H1 (cell line): ENCODE results near the gene ASIC1. TPM values are rescaled to one million over a fixed set of nuclear protein-coding genes. Genes with fewer than 3 reads are reported as not detected.
A peak's percentile ranks its signal among the peaks of the same experiment; 100 is the strongest.

Experiments
- CTCF ChIA-PET: fragments of 300-600 bp; sonication (Branson Sonifier 250); formaldehyde crosslinking; loops from one replicate; lab custom pipeline; 2021; ENCODE audit not compliant: partially characterized antibody; lab: Charles Lee
- POLR2A ChIA-PET: fragments of 300-600 bp; sonication (Branson Sonifier 250); formaldehyde crosslinking; loops from one replicate; lab custom pipeline; 2021; ENCODE audit warnings: inconsistent platforms; ENCODE audit not compliant: partially characterized antibody; lab: Charles Lee
- DNase-seq, 2 experiments: peaks; one replicate each; pipeline versions ENCODE4 v3.0.0 to v3.0.0-alpha.2; 2010 to 2022; ENCODE audit warnings: low spot score in 2 of 2, low read depth in 1 of 2, mixed read lengths in 1 of 2
- FAIRE-seq: peaks from 2 replicates; lab custom pipeline; 2011; peaks lifted over from hg19 to GRCh38; lab: Jason Lieb, UNC
- H2AFZ ChIP-seq: 2 replicates; pipeline ENCODE4 v1.8.1; 2012; ENCODE audit warnings: low read length, inconsistent platforms
- H2AK5ac ChIP-seq: 2 replicates; pipeline ENCODE4 v1.6.1; 2013; ENCODE audit warnings: low read depth, low read length
- H2BK120ac ChIP-seq: replicated peaks from 2 replicates; pipeline ENCODE3; 2013; ENCODE audit warnings: low read depth, low read length, inconsistent platforms
- H2BK12ac ChIP-seq: 2 replicates; pipeline ENCODE4 v1.6.1; 2013; ENCODE audit warnings: low read depth, low read length
- H2BK15ac ChIP-seq: 2 replicates; pipeline ENCODE4 v1.6.1; 2013; ENCODE audit warnings: low read length
- H2BK20ac ChIP-seq: 2 replicates; pipeline ENCODE4 v1.6.1; 2013; ENCODE audit warnings: low read length
- H2BK5ac ChIP-seq: 2 replicates; pipeline ENCODE4 v1.6.1; 2013; ENCODE audit warnings: low read depth, low read length
- H3K14ac ChIP-seq: 2 replicates; pipeline ENCODE4 v1.6.1; 2013; ENCODE audit warnings: inconsistent platforms; ENCODE audit not compliant: insufficient read length
- H3K18ac ChIP-seq: 2 replicates; pipeline ENCODE4 v1.6.1; 2013; ENCODE audit warnings: low read length; ENCODE audit errors: extremely low read depth
- H3K23ac ChIP-seq: 2 replicates; pipeline ENCODE4 v1.6.1; 2013; ENCODE audit warnings: inconsistent platforms; ENCODE audit not compliant: insufficient read length
- H3K23me2 ChIP-seq: 2 replicates; pipeline ENCODE4 v1.6.1; 2013; ENCODE audit warnings: low read depth, low read length
- H3K27ac ChIP-seq: 2 replicates; pipeline ENCODE4 v1.6.1; 2011; ENCODE audit warnings: low read depth, low read length, inconsistent platforms
- H3K27me3 ChIP-seq, 4 experiments: replicated peaks in 1 of 4; 1 replicate in 1 of 4; 2 replicates in 3 of 4; pipeline versions ENCODE4 v1.6.1 to v1.8.1; 2011 to 2013; ENCODE audit warnings: low read length in 3 of 4, mild to moderate bottlenecking in 3 of 4, inconsistent platforms in 2 of 4, mixed read lengths in 2 of 4, moderate library complexity in 1 of 4; ENCODE audit not compliant: control insufficient read depth in 3 of 4, insufficient read depth in 3 of 4; ENCODE audit errors: extremely low read depth in 1 of 4
- H3K36me3 ChIP-seq, 4 experiments: 2 replicates each; pipeline versions ENCODE4 v1.6.1 to v1.8.1; 2011 to 2013; ENCODE audit warnings: mild to moderate bottlenecking in 4 of 4, low read length in 3 of 4, moderate library complexity in 2 of 4, control low read depth in 1 of 4, inconsistent platforms in 1 of 4; ENCODE audit not compliant: insufficient read depth in 4 of 4, control insufficient read depth in 2 of 4
- H3K4ac ChIP-seq: replicated peaks from 2 replicates; pipeline ENCODE3; 2013; ENCODE audit warnings: low read length, low read depth, mixed read lengths, inconsistent platforms; ENCODE audit not compliant: insufficient read length
- H3K4me1 ChIP-seq, 4 experiments: replicated peaks in 1 of 4; 1 replicate in 1 of 4; 2 replicates in 3 of 4; pipeline versions ENCODE4 v1.6.1 to v1.8.1; 2011 to 2013; ENCODE audit warnings: low read length in 3 of 4, inconsistent platforms in 2 of 4, mixed read lengths in 1 of 4; ENCODE audit not compliant: insufficient read depth in 4 of 4, control insufficient read depth in 3 of 4
- H3K4me2 ChIP-seq, 2 experiments: 2 replicates each; pipeline versions ENCODE4 v1.6.1 to v1.8.1; 2011 to 2013; ENCODE audit warnings: low read depth in 2 of 2, low read length in 2 of 2, control low read depth in 1 of 2, inconsistent platforms in 1 of 2, mild to moderate bottlenecking in 1 of 2; ENCODE audit not compliant: insufficient read depth in 1 of 2
- H3K4me3 ChIP-seq, 4 experiments: fragments of 200-600, 300-600 bp in 1 of 4; sonication (generic), shearing (Covaris generic), sonication (Bioruptor Twin) in 1 of 4; 2 replicates each; pipeline versions ENCODE4 v1.5.1 to v1.8.1; 2011 to 2016; ENCODE audit warnings: low read length in 4 of 4, low read depth in 3 of 4, control low read depth in 2 of 4, inconsistent platforms in 2 of 4, mild to moderate bottlenecking in 2 of 4, mixed read lengths in 1 of 4, moderate library complexity in 1 of 4; ENCODE audit not compliant: insufficient read depth in 2 of 4; ENCODE audit errors: extremely low read depth in 1 of 4
- H3K56ac ChIP-seq: replicated peaks from 2 replicates; pipeline ENCODE3; 2013; ENCODE audit warnings: low read depth, mild to moderate bottlenecking, mixed read lengths, low read length, inconsistent platforms; ENCODE audit not compliant: insufficient read length
- H3K79me1 ChIP-seq: 2 replicates; pipeline ENCODE4 v1.6.1; 2013; ENCODE audit warnings: low read depth, low read length, control low read depth
- H3K79me2 ChIP-seq, 2 experiments: 2 replicates each; pipeline versions ENCODE4 v1.6.1 to v1.8.1; 2012 to 2013; ENCODE audit warnings: low read length in 2 of 2, mild to moderate bottlenecking in 2 of 2, inconsistent platforms in 1 of 2; ENCODE audit not compliant: insufficient read depth in 2 of 2, control insufficient read depth in 1 of 2
- H3K9ac ChIP-seq, 4 experiments: replicated peaks in 1 of 4; 1 replicate in 1 of 4; 2 replicates in 3 of 4; pipeline versions ENCODE4 v1.6.1 to v1.8.1; 2011 to 2013; ENCODE audit warnings: low read depth in 3 of 4, low read length in 3 of 4, control low read depth in 2 of 4, mild to moderate bottlenecking in 2 of 4, moderate library complexity in 2 of 4, inconsistent platforms in 1 of 4; ENCODE audit errors: extremely low read depth in 1 of 4
- H3K9me3 ChIP-seq, 2 experiments: 2 replicates each; pipeline versions ENCODE4 v1.6.1 to v1.8.1; 2012 to 2013; ENCODE audit warnings: mild to moderate bottlenecking in 2 of 2, moderate library complexity in 2 of 2, control low read depth in 1 of 2, inconsistent platforms in 1 of 2, low read depth in 1 of 2, low read length in 1 of 2, mixed read lengths in 1 of 2; ENCODE audit not compliant: insufficient read depth in 2 of 2
- H4K20me1 ChIP-seq, 2 experiments: replicated peaks in 1 of 2; 2 replicates each; pipeline versions ENCODE3 to v1.8.1; 2011 to 2013; ENCODE audit warnings: inconsistent platforms in 2 of 2, low read length in 2 of 2, mild to moderate bottlenecking in 1 of 2; ENCODE audit not compliant: insufficient read depth in 2 of 2, control insufficient read depth in 1 of 2
- H4K5ac ChIP-seq: 2 replicates; pipeline ENCODE4 v1.6.1; 2013; ENCODE audit warnings: low read length, low read depth, mixed read lengths, inconsistent platforms; ENCODE audit not compliant: insufficient read length
- H4K8ac ChIP-seq: 2 replicates; pipeline ENCODE4 v1.8.0; 2013; ENCODE audit warnings: mild to moderate bottlenecking, moderate library complexity, low read length, inconsistent platforms; ENCODE audit not compliant: insufficient read depth; ENCODE audit errors: extremely low read depth
- H4K91ac ChIP-seq: replicated peaks from 2 replicates; pipeline ENCODE3; 2013; ENCODE audit warnings: low read length, mixed read lengths, inconsistent platforms; ENCODE audit not compliant: insufficient read length
- EGR1 ChIP-seq: IDR thresholded peaks from 2 replicates; pipeline ENCODE4 v1.6.1; 2011; ENCODE audit warnings: low read depth, low read length, borderline replicate concordance
- EP300 ChIP-seq, 2 experiments: IDR thresholded peaks; 1 replicate in 1 of 2; 2 replicates in 1 of 2; pipeline ENCODE4 v1.6.1; 2011 to 2012; ENCODE audit warnings: low read depth in 2 of 2, low read length in 2 of 2, mild to moderate bottlenecking in 2 of 2, borderline replicate concordance in 1 of 2, inconsistent platforms in 1 of 2, moderate library complexity in 1 of 2
- MAX ChIP-seq: IDR thresholded peaks from 2 replicates; pipeline ENCODE4 v1.6.1; 2012; ENCODE audit warnings: inconsistent platforms
- RBBP5 ChIP-seq: IDR thresholded peaks from 2 replicates; pipeline ENCODE4 v1.7.1; 2012; ENCODE audit warnings: low read depth, mild to moderate bottlenecking, inconsistent platforms, low read length, moderate library complexity, borderline replicate concordance
- WGBS, 2 experiments: shearing (Covaris generic) in 1 of 2; methylation state at CpG; one replicate each; pipeline versions ENCODE4 v1.1.6 to v1.1.7; 2013 to 2015; ENCODE audit warnings: low lambda C conversion rate in 2 of 2, mixed read lengths in 2 of 2, inconsistent platforms in 1 of 2, low coverage in 1 of 2, missing lambda C conversion rate in 1 of 2; ENCODE audit not compliant: insufficient replicate concordance in 2 of 2, insufficient coverage in 1 of 2, insufficient read length in 1 of 2; ENCODE audit errors: extremely low coverage in 1 of 2, missing lambda C conversion rate in 1 of 2; 5-methylcytosine and 5-hydroxymethylcytosine counted together
- polyA plus RNA-seq, 7 experiments: library from polyadenylated mRNA; depleted of rRNA in 3 of 7; stranded (reverse) in 5 of 7; unstranded in 2 of 7; fragments of >200 nt in 5 of 7; fragments of 200-250 nt in 2 of 7; gene quantifications; 1 replicate in 5 of 7; 2 replicates in 1 of 7; 4 replicates in 1 of 7; pipeline versions ENCODE4 v1.2.1 to v1.2.3, GENCODE V29; 2011 to 2013; ENCODE audit warnings: missing spikeins in 2 of 7, mixed read lengths in 2 of 7
- total RNA-seq: library from RNA; stranded (reverse); fragmentation: NEBNext Ultra II Directional; extraction: Animal tissue kit (Norgen Biotek cat#: 25700); gene quantifications from 2 replicates; pipeline ENCODE4 v1.2.1, GENCODE V29; 2021

ASIC1 gene
- total and polyA plus RNA-seq, 2 of the 8 experiments (the other 6 are each of a cell fraction or from before 2014, with no cell fraction given) = 2.4 to 4.4 TPM

DNA sequence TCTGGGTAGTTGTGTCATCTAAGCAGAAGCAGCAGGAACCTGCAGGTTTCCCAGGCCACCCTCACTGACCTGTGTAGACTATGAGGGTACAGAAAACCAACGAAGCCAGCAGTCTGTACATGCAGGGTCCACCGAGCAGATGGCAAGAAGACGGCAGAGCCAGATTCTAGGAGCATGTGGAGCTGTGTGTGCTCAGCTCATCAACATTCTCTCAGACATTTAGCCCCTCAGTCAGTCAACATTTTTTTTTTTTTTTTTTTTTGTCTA is 7.3 kb upstream of the ASIC1 start:
- ChIA-PET POLR2A (interaction anchor here (0.6 to 1.5 kb wide), 5 partner anchors 10 to 272 kb away, joined by 3 to 5 read pairs (median 3); partner anchors contain the start of genes RACGAP1 and SMARCD1), CTCF (interaction anchor here (0.6 to 10.7 kb wide), 11 partner anchors 12 to 877 kb away, joined by 3 to 257 read pairs (median 3); no protein-coding TSS in a partner anchor)
- Histone ChIP-seq H3K4me3 (peak overlapping the region in 3 of 4 experiments; percentile 14 to 55 (median 26); a peak in 4 of 8 replicates), H4K20me1 (no peaks in the 10 kb centered on the region), H3K79me1 (no peaks in the 10 kb centered on the region), H2BK12ac (peak overlapping the region; percentile 75; the same call in 1 of the 2 replicates), H4K8ac (peak overlapping the region; percentile 45), H3K79me2 (no peaks in the 10 kb centered on the region), H3K18ac (no peak overlapping the region), H2BK120ac (no peak overlapping the region), H3K9ac (no peak overlapping the region), H3K4ac (no peak overlapping the region), H4K5ac (no peak overlapping the region), H2AFZ (peak overlapping the region; percentile 9; the same call in 1 of the 2 replicates), H3K23ac (no peak overlapping the region), H2AK5ac (no peak overlapping the region), H3K4me1 (peaks cover 4 to 8% (median 6%) of the 10 kb centered on the region in 4 experiments; a peak in 6 of 7 replicates), H3K27ac (no peak overlapping the region), H3K4me2 (peak overlapping the region; percentile 62 to 85), H3K9me3 (no peaks in the 10 kb centered on the region), H3K36me3 (no peaks in the 10 kb centered on the region), H2BK20ac (no peak overlapping the region), H3K14ac (no peak overlapping the region), H3K23me2 (peaks cover 8% of the 10 kb centered on the region; the same call in 1 of the 2 replicates), H3K27me3 (peaks cover 21 to 54% (median 43%) of the 10 kb centered on the region in 4 experiments), H4K91ac (no peak overlapping the region), H2BK15ac (no peak overlapping the region), H2BK5ac (0 out of 2 replicates have a peak overlapping the region, but pooled peaks have one; percentile 44), H3K56ac (no peak overlapping the region)
- FAIRE-seq (no peak), DNase-seq (no peak)
- TF ChIP-seq EP300 (IDR thresholded peaks at IDR 0.05; ENCODE audit: borderline replicate concordance in 1 of 2, low read depth in 2 of 2, low read length in 2 of 2) = no peak
- TF ChIP-seq RBBP5 = 0 out of 2 replicates have a peak, but pooled peaks have one; percentile 7
- TF ChIP-seq EGR1 = no peak
- no peak for TF ChIP-seq MAX
- 87% methylated on average over 3 of the region's 3 CpGs; no CpG with 5 or more reads in 1 of the 2 experiments for WGBS, 2 experiments
